ENCODE results near the gene CABP1.
A peak's percentile ranks its signal among the peaks of the same experiment; 100 is the strongest.

The CABP1 gene

DNA sequence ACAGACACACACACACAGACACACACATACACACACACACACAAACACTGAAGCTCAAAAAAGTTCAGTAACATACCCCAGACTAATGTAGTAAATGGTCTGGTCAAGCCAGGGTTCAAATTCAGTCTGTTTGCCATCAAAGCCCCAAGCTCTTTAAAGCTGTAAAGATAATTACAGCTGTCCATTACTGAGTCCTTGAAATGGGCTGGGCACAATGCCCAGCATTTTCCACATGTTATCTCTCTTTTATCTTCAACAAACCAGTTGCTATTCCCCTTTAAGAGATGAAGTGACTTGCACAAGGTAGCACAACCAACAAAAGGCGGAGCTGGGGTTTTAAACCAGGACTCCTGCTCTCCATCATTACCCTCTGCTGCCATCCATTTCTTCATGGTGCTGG is 62.2 kb downstream of the CABP1 start:
- H3K27ac ChIP-seq, result no peak overlapping the region
- no peak for TF ChIP-seq ZFX (IDR thresholded peaks at IDR 0.05)
- TF ChIP-seq, protein P1, sequence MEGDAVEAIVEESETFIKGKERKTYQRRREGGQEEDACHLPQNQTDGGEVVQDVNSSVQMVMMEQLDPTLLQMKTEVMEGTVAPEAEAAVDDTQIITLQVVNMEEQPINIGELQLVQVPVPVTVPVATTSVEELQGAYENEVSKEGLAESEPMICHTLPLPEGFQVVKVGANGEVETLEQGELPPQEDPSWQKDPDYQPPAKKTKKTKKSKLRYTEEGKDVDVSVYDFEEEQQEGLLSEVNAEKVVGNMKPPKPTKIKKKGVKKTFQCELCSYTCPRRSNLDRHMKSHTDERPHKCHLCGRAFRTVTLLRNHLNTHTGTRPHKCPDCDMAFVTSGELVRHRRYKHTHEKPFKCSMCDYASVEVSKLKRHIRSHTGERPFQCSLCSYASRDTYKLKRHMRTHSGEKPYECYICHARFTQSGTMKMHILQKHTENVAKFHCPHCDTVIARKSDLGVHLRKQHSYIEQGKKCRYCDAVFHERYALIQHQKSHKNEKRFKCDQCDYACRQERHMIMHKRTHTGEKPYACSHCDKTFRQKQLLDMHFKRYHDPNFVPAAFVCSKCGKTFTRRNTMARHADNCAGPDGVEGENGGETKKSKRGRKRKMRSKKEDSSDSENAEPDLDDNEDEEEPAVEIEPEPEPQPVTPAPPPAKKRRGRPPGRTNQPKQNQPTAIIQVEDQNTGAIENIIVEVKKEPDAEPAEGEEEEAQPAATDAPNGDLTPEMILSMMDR (conservative IDR thresholded peaks at IDR 0.05), result no peak

- no peak overlapping the region for H3K27ac ChIP-seq
- TF ChIP-seq ZFX (IDR thresholded peaks at IDR 0.05), result no peak
- TF ChIP-seq, protein P1 (conservative IDR thresholded peaks at IDR 0.05), result no peak
Observed at GRCh38 chr12:120703311-120703942, 63.0 kb downstream of the CABP1 start.

GRCh38 chr12:120705618-120706017 is 65.2 kb downstream of the CABP1 start:
- no peak overlapping the region for H3K27ac ChIP-seq
- no peak for TF ChIP-seq ZFX (IDR thresholded peaks at IDR 0.05)
- TF ChIP-seq, protein P1 (conservative IDR thresholded peaks at IDR 0.05), result no peak

- TF ChIP-seq, protein P1 (conservative IDR thresholded peaks at IDR 0.05), result no peak
- no peak for TF ChIP-seq ZFX (IDR thresholded peaks at IDR 0.05)
- no peak overlapping the region for H3K27ac ChIP-seq
Observed at GRCh38 chr12:120706029-120706428, 65.6 kb downstream of the CABP1 start.

GRCh38 chr12:120708651-120709050 is 68.2 kb downstream of the CABP1 start:
- no peak overlapping the region for H3K27ac ChIP-seq
- TF ChIP-seq, protein P1 (conservative IDR thresholded peaks at IDR 0.05), result no peak
- no peak for TF ChIP-seq ZFX (IDR thresholded peaks at IDR 0.05)

GRCh38 chr12:120710031-120710804 is 69.8 kb downstream of the CABP1 start, which contains the start of gene UNC119B:
Gene UNC119B, plus strand, starts transcription at chr12:120710458. Its CDS starts 17 bp downstream, at chr12:120710475.
- TF ChIP-seq, protein P1 (conservative IDR thresholded peaks at IDR 0.05), result no peak
- TF ChIP-seq ZFX (IDR thresholded peaks at IDR 0.05), result peak; percentile 83
- H3K27ac ChIP-seq, result peak within 1 kb of the TSS; percentile 89

DNA sequence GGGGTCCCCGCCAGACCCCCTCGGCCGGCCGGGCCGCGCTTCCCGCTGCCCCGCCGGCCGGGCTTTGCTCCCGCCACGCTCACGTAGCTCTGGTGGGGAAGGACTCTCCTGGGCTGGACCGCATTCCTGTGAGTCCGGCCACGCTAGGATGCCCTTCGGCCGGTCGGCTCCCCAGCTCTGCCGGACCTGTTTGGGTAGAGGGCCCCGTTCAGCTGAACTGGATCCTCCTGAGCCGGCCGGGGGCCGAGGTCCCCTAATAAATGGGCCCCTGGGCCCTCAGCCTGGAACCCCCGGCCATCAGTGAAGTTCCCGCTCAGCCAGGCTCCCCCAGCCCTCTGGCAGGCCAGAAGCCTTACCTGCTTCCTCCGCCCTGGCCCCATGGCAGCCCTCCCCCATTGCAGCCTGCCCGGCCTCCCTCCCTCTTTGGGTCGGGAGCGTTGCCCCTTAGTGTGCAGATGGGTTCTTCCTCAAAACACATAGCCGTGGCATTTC is 70.4 kb downstream of the CABP1 start:
- TF ChIP-seq ZFX (IDR thresholded peaks at IDR 0.05), result peak; percentile 68
- TF ChIP-seq, protein P1 (conservative IDR thresholded peaks at IDR 0.05), result no peak
- peak overlapping the region; percentile 89 for H3K27ac ChIP-seq

All from C4-2B (cell line).